ENCODE data around the gene PIH1D2. TPM values are rescaled to one million over a fixed set of nuclear protein-coding genes. Genes with fewer than 3 reads are reported as not detected.

PIH1D2 gene
- polyA plus RNA-seq, 1 donor from 2014 or later, result 4.7 TPM

DNA sequence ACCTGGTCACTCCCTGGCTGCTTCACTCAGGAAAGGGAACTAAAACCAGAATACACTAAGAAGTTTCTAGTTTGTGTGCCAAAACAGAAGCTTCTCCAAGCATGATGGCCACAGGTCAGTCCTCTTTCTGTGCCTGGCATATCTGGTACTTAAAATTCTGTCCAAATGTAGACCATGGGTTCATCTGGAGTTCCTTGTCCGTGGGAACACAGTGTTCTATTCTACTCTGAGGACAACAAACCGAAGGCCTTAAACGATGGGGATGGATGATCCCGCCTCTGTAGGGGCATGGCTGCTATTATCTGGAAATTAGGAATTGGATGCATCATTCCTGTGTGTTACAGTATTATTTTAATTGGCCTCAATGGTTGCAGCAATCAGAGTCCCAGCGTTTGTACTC lies 54.8 kb downstream of the PIH1D2 start:
- Histone ChIP-seq H4K20me1 (ENCODE audit: insufficient read depth) (no peaks in the 10 kb centered on the region), H3K27ac (ENCODE audit: low read length) (no peak overlapping the region), H3K9me2 (ENCODE audit: insufficient read depth, low read length) (no peaks in the 10 kb centered on the region), H3K36me3 (ENCODE audit: insufficient read depth, low read length) (peaks cover 10% of the 10 kb centered on the region), H3K27me3 (ENCODE audit: insufficient read depth, low read depth, low read length) (no peaks in the 10 kb centered on the region), H3F3A (ENCODE audit: insufficient read depth, low read length, poor library complexity, severe bottlenecking) (no peaks in the 10 kb centered on the region), H2AFZ (ENCODE audit: low read depth, low read length) (no peak overlapping the region), H3K4me3 (ENCODE audit: low read length) (no peak overlapping the region), H3K9me3 (ENCODE audit: low read length) (no peaks in the 10 kb centered on the region), H3K9ac (ENCODE audit: low read length) (no peak overlapping the region), H3K79me2 (replicated peaks; ENCODE audit: insufficient read depth, low read length) (no peaks in the 10 kb centered on the region), H3K4me2 (ENCODE audit: low read length) (no peak overlapping the region)
- TF ChIP-seq TAF1 (IDR thresholded peaks at IDR 0.05; ENCODE audit: low read depth) (no peak), EZH2 (IDR thresholded peaks at IDR 0.05; ENCODE audit: borderline replicate concordance, insufficient read depth, low read length, poor library complexity, severe bottlenecking) (no peak), RAD21 (conservative IDR thresholded peaks at IDR 0.05) (no peak), MXI1 (conservative IDR thresholded peaks at IDR 0.05; ENCODE audit: poor library complexity, severe bottlenecking) (no peak)
- TF ChIP-seq, protein P1, sequence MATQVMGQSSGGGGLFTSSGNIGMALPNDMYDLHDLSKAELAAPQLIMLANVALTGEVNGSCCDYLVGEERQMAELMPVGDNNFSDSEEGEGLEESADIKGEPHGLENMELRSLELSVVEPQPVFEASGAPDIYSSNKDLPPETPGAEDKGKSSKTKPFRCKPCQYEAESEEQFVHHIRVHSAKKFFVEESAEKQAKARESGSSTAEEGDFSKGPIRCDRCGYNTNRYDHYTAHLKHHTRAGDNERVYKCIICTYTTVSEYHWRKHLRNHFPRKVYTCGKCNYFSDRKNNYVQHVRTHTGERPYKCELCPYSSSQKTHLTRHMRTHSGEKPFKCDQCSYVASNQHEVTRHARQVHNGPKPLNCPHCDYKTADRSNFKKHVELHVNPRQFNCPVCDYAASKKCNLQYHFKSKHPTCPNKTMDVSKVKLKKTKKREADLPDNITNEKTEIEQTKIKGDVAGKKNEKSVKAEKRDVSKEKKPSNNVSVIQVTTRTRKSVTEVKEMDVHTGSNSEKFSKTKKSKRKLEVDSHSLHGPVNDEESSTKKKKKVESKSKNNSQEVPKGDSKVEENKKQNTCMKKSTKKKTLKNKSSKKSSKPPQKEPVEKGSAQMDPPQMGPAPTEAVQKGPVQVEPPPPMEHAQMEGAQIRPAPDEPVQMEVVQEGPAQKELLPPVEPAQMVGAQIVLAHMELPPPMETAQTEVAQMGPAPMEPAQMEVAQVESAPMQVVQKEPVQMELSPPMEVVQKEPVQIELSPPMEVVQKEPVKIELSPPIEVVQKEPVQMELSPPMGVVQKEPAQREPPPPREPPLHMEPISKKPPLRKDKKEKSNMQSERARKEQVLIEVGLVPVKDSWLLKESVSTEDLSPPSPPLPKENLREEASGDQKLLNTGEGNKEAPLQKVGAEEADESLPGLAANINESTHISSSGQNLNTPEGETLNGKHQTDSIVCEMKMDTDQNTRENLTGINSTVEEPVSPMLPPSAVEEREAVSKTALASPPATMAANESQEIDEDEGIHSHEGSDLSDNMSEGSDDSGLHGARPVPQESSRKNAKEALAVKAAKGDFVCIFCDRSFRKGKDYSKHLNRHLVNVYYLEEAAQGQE (IDR thresholded peaks at IDR 0.05; ENCODE audit: borderline replicate concordance), result no peak

Small RNA genes within 50 kb of the gene (small RNA-seq; reads per million reads assigned to genes)
- gene AP000907.3 (0 to 0.03 (median 0) reads per million in 3 experiments), gene RNU6-893P (0 to 0.08 (median 0.03) reads per million in 3 experiments)

Other genes with a start within 250 kb of the PIH1D2 start
- gene ALG9, start 202.4 kb downstream of the PIH1D2 start, polyA plus RNA-seq, result 82.0 and 92.1 TPM in 2 replicates
- gene FDXACB1, start 194.9 kb downstream of the PIH1D2 start, polyA plus RNA-seq, result 3.0 and 3.1 TPM in 2 replicates
- gene CFAP68, start 194.5 kb downstream of the PIH1D2 start, polyA plus RNA-seq, result 22.0 and 28.1 TPM in 2 replicates
- not detected in 2 replicates for gene CRYAB, start 162.2 kb downstream of the PIH1D2 start, polyA plus RNA-seq
- not detected in 2 replicates for gene HSPB2, start 161.3 kb downstream of the PIH1D2 start, polyA plus RNA-seq
- gene C11orf52, start 155.1 kb downstream of the PIH1D2 start, polyA plus RNA-seq, result not detected in 2 replicates
- gene DIXDC1, start 136.7 kb downstream of the PIH1D2 start, polyA plus RNA-seq, result 54.6 and 59.9 TPM in 2 replicates
- 38.3 and 41.1 TPM in 2 replicates for gene DLAT, start 48.6 kb downstream of the PIH1D2 start, polyA plus RNA-seq
- gene NKAPD1, start 282 bp upstream of the PIH1D2 start, polyA plus RNA-seq, result 37.0 and 37.7 TPM in 2 replicates
- 121 and 139 TPM in 2 replicates for gene TIMM8B, start 12.7 kb upstream of the PIH1D2 start, polyA plus RNA-seq
- 34.7 and 40.3 TPM in 2 replicates for gene SDHD, start 12.9 kb upstream of the PIH1D2 start, polyA plus RNA-seq
- gene IL18, start 90.1 kb upstream of the PIH1D2 start, polyA plus RNA-seq, result not detected in 2 replicates
- gene TEX12, start 93.4 kb upstream of the PIH1D2 start, polyA plus RNA-seq, result 0.36 and 0.51 TPM in 2 replicates
- 6.7 and 7.4 TPM in 2 replicates for gene BCO2, start 101.5 kb upstream of the PIH1D2 start, polyA plus RNA-seq
- gene PTS, start 152.4 kb upstream of the PIH1D2 start, polyA plus RNA-seq, result 134 and 160 TPM in 2 replicates
- gene PLET1, start 186.8 kb upstream of the PIH1D2 start, polyA plus RNA-seq, result not detected in 2 replicates